Ishikawa (cell line): ENCODE measurements around the gene PNPLA7.

Experiments used
- CEBPB ChIP-seq: IDR thresholded peaks from 2 replicates; pipeline ENCODE4 v1.6.1; 2012
- CREB1 ChIP-seq: IDR thresholded peaks from 2 replicates; pipeline ENCODE4 v1.6.1; 2012; ENCODE audit warnings: low read depth
- EGR1 ChIP-seq: IDR thresholded peaks from 2 replicates; pipeline ENCODE4 v1.6.1; 2012
- EP300 ChIP-seq: IDR thresholded peaks from 2 replicates; pipeline ENCODE4 v1.6.1; 2012; ENCODE audit warnings: borderline replicate concordance
- FOXM1 ChIP-seq: IDR thresholded peaks from 2 replicates; pipeline ENCODE4 v1.6.1; 2012; ENCODE audit warnings: low read depth, borderline replicate concordance
- MAX ChIP-seq: IDR thresholded peaks from 2 replicates; pipeline ENCODE4 v1.6.1; 2012
- NFIC ChIP-seq: IDR thresholded peaks from 2 replicates; pipeline ENCODE4 v1.6.1; 2012
- RAD21 ChIP-seq: IDR thresholded peaks from 2 replicates; pipeline ENCODE4 v1.6.1; 2012; ENCODE audit warnings: low read depth
- TAF1 ChIP-seq: IDR thresholded peaks from 2 replicates; pipeline ENCODE4 v1.6.1; 2012; ENCODE audit warnings: low read depth, mild to moderate bottlenecking
- TCF12 ChIP-seq: IDR thresholded peaks from 2 replicates; pipeline ENCODE4 v1.6.1; 2012; ENCODE audit warnings: low read depth
- TEAD4 ChIP-seq: IDR thresholded peaks from 2 replicates; pipeline ENCODE4 v1.6.1; 2012
- USF1 ChIP-seq: IDR thresholded peaks from 2 replicates; pipeline ENCODE4 v1.6.1; 2012
- YY1 ChIP-seq: IDR thresholded peaks from 2 replicates; pipeline ENCODE4 v1.6.1; 2012; ENCODE audit warnings: low read depth
- ZBTB7A ChIP-seq: IDR thresholded peaks from 2 replicates; pipeline ENCODE4 v1.6.1; 2012; ENCODE audit warnings: low read depth
- TF ChIP-seq, protein P1 (sequence below): IDR thresholded peaks from 2 replicates; pipeline ENCODE4 v1.6.1; 2012; ENCODE audit warnings: low read depth, mild to moderate bottlenecking

The PNPLA7 gene

DNA sequence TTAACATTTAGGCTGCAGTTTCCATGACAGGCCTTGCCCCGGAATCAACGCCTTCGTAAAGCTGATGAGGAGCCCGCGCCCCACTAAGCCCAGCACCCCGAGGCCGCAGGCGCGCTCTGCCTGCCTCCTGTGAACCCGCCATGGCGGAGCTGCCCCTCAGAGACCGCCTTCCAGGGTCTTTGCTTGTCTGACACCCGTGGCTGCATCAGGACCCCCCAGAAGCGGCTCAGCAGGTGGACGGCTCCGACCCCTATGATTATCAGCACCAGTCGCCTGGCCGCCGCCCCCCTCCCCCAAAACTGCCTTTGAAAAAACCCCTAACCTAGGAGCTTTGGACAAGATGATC lies 29.0 kb upstream of the PNPLA7 start:
- TF ChIP-seq ZBTB7A (no peak), TAF1 (no peak), TEAD4 (no peak), TCF12 (no peak), EGR1 (no peak)

GRCh38 chr9:137578518-137579258 lies 28.5 kb upstream of the PNPLA7 start, which contains the start of gene DPH7:
DPH7 (minus strand) TSS chr9:137578925; CDS start chr9:137578777, 148 bp downstream.
- TF ChIP-seq USF1 (peak; percentile 46; the same call in 1 of the 2 replicates), EP300 (peak; percentile 17), TCF12 (peak; percentile 54; the same call in 1 of the 2 replicates), FOXM1 (no peak), YY1 (peak; percentile 61; the same call in 1 of the 2 replicates), TEAD4 (0 out of 2 replicates have a peak, but pooled peaks have one; percentile 4), MAX (peak; percentile 77), TAF1 (peak; percentile 80), ZBTB7A (no peak), RAD21 (peak; percentile 32; the same call in 1 of the 2 replicates)
- TF ChIP-seq, protein P1, sequence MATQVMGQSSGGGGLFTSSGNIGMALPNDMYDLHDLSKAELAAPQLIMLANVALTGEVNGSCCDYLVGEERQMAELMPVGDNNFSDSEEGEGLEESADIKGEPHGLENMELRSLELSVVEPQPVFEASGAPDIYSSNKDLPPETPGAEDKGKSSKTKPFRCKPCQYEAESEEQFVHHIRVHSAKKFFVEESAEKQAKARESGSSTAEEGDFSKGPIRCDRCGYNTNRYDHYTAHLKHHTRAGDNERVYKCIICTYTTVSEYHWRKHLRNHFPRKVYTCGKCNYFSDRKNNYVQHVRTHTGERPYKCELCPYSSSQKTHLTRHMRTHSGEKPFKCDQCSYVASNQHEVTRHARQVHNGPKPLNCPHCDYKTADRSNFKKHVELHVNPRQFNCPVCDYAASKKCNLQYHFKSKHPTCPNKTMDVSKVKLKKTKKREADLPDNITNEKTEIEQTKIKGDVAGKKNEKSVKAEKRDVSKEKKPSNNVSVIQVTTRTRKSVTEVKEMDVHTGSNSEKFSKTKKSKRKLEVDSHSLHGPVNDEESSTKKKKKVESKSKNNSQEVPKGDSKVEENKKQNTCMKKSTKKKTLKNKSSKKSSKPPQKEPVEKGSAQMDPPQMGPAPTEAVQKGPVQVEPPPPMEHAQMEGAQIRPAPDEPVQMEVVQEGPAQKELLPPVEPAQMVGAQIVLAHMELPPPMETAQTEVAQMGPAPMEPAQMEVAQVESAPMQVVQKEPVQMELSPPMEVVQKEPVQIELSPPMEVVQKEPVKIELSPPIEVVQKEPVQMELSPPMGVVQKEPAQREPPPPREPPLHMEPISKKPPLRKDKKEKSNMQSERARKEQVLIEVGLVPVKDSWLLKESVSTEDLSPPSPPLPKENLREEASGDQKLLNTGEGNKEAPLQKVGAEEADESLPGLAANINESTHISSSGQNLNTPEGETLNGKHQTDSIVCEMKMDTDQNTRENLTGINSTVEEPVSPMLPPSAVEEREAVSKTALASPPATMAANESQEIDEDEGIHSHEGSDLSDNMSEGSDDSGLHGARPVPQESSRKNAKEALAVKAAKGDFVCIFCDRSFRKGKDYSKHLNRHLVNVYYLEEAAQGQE, result no peak

DNA sequence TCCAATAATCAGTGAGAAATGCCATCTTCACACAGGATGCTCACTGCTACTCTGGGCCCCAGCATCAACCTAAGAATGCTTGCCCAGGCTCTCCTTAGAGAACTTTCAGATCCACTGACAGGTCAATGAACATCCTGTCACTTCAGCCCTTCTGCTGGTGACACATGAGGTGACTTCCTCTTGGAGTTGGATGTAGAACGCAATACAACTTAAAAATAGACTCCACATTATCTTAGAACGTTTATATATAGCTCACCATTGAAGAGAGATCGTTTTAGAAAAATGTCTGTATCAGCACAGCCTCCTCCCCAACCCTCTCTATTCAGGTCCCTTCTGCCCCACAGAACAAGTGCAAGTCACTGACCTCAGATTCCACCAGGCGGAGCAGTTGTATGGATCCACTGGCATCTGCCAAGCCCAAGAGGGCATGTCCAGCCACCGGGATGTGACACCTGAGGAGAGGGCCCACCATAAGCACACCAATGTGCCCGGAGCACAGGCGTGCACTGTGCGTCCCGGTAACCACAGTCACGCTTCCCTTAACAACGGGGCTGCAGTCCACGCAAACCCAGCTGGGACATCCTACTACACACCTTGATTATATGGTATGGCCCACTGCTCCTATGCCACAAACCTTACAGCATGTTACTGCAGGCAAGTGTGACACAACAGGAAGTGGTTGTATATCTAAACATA lies 25.7 kb upstream of the PNPLA7 start:
- TF ChIP-seq EP300 (no peak), ZBTB7A (no peak), CREB1 (no peak), YY1 (no peak), USF1 (no peak), TEAD4 (no peak), TAF1 (no peak), CEBPB (no peak), NFIC (no peak)
- TF ChIP-seq, protein P1, result no peak

DNA sequence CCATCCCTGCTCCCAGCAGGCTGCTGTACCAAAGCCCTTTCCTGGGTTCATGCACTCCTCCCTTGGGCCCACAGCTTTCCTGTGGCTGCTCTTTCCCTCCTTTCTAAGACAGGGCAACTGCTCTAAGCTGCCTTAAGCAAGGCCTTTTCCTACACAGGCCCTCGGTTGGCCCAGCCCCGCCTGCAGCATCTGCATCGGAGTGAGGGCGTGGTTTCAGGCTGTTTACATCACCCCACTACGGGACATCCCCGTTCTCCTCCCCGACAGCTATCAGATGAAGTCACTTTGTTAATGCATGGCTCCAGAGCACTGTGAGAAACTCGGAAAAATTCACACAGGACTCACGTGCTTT lies 25.1 kb upstream of the PNPLA7 start:
- TF ChIP-seq TAF1 (no peak), RAD21 (no peak), TEAD4 (no peak), NFIC (no peak), EP300 (no peak), CEBPB (no peak), TCF12 (no peak), USF1 (no peak), EGR1 (no peak), YY1 (no peak), ZBTB7A (no peak), CREB1 (no peak), MAX (no peak), FOXM1 (no peak)
- TF ChIP-seq, protein P1, result no peak
